H1 (cell line): ENCODE measurements around the gene GLCE. TPM values are rescaled to one million over a fixed set of nuclear protein-coding genes. Genes with fewer than 3 reads are reported as not detected.

ENCODE experiments used
- CBX5 ChIP-seq: fragments of 300-800, 300-1000 bp; sonication (generic); IDR thresholded peaks from 2 replicates; pipeline ENCODE4 v1.7.1; 2016; ENCODE audit warnings: antibody characterized with exemption, low read length, low read depth
- CEBPB ChIP-seq: IDR thresholded peaks from 2 replicates; pipeline ENCODE4 v1.6.1; 2012; ENCODE audit warnings: low read depth, low read length
- FOSL1 ChIP-seq: IDR thresholded peaks from 2 replicates; pipeline ENCODE4 v1.6.1; 2011; ENCODE audit warnings: mild to moderate bottlenecking, low read depth, low read length, moderate library complexity; ENCODE audit not compliant: insufficient read depth
- KDM1A ChIP-seq: fragments of 200-600, 300-600 bp; sonication (generic); IDR thresholded peaks from 2 replicates; pipeline ENCODE4 v1.7.1; 2016; ENCODE audit warnings: mild to moderate bottlenecking, low read length, borderline replicate concordance
- polyA plus RNA-seq, 7 experiments: library from polyadenylated mRNA; depleted of rRNA in 3 of 7; stranded (reverse) in 5 of 7; unstranded in 2 of 7; fragments of >200 nt in 5 of 7; fragments of 200-250 nt in 2 of 7; gene quantifications; 1 replicate in 5 of 7; 2 replicates in 1 of 7; 4 replicates in 1 of 7; pipeline versions ENCODE4 v1.2.1 to v1.2.3, GENCODE V29; 2011 to 2013; ENCODE audit warnings: missing spikeins in 2 of 7, mixed read lengths in 2 of 7
- total RNA-seq: library from RNA; stranded (reverse); fragmentation: NEBNext Ultra II Directional; extraction: Animal tissue kit (Norgen Biotek cat#: 25700); gene quantifications from 2 replicates; pipeline ENCODE4 v1.2.1, GENCODE V29; 2021
- TF ChIP-seq, protein P1 (sequence below): fragments of 300-600 bp; sonication (generic); IDR thresholded peaks from 2 replicates; pipeline ENCODE4 v1.7.1; 2012; ENCODE audit warnings: low read length, moderate library complexity, mild to moderate bottlenecking, inconsistent platforms; ENCODE audit not compliant: insufficient replicate concordance
- TF ChIP-seq, protein P2 (sequence below): IDR thresholded peaks from 2 replicates; pipeline ENCODE4 v1.6.1; 2012; ENCODE audit warnings: inconsistent platforms
- TF ChIP-seq, protein P3 (sequence below), 3 experiments: IDR thresholded peaks; 1 replicate in 2 of 3; 2 replicates in 1 of 3; pipeline versions ENCODE4 v1.5.1 to v1.6.1; 2011; ENCODE audit warnings: low read length in 3 of 3, mild to moderate bottlenecking in 3 of 3, inconsistent platforms in 2 of 3, low read depth in 1 of 3, moderate library complexity in 1 of 3; ENCODE audit not compliant: insufficient read depth in 1 of 3; ENCODE audit errors: control extremely low read depth in 1 of 3

Gene GLCE
- total and polyA plus RNA-seq, 2 of the 8 experiments (the other 6 are each of a cell fraction or from before 2014, with no cell fraction given): 17.1 to 22.7 TPM

DNA sequence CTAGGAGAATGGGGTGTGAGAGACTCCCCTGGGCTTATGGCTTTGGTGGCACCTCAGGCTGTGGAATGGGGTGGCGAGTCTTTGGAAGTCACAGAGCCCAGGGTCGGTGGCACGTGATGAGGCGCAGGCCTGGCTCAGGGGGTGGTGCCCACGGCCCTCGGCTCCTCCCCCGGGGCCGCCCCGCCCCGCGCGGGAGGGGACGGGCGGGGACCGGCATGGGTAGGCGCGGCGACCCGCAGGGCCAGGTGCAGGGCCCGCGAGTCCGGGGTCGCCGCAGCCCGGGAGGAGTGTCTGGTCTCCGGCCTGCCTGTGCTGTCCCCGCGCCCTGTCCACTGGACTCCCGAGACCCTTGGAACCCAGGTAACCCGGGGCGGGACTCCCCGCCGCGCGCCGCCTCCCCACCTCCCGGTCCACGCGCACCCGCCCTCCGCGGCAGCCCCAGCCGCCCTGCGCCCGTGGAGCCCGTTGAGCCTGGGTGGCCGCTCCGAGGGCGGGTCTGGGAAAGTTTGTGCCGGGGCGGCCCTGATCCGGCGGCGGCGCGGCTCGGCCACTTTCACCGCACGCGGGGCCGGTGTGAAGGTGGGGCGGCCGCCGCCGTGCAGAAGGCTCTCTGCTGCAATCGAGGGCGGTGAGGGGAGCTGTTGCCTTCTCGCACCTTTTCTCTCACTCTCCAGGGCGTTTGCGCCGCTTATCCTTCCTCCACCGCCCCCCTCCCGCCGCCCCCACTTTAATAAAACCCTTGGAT is 138.4 kb downstream of the GLCE start, which contains the start of gene PAQR5 (continued):
- no peak for TF ChIP-seq CBX5
- TF ChIP-seq, protein P1, sequence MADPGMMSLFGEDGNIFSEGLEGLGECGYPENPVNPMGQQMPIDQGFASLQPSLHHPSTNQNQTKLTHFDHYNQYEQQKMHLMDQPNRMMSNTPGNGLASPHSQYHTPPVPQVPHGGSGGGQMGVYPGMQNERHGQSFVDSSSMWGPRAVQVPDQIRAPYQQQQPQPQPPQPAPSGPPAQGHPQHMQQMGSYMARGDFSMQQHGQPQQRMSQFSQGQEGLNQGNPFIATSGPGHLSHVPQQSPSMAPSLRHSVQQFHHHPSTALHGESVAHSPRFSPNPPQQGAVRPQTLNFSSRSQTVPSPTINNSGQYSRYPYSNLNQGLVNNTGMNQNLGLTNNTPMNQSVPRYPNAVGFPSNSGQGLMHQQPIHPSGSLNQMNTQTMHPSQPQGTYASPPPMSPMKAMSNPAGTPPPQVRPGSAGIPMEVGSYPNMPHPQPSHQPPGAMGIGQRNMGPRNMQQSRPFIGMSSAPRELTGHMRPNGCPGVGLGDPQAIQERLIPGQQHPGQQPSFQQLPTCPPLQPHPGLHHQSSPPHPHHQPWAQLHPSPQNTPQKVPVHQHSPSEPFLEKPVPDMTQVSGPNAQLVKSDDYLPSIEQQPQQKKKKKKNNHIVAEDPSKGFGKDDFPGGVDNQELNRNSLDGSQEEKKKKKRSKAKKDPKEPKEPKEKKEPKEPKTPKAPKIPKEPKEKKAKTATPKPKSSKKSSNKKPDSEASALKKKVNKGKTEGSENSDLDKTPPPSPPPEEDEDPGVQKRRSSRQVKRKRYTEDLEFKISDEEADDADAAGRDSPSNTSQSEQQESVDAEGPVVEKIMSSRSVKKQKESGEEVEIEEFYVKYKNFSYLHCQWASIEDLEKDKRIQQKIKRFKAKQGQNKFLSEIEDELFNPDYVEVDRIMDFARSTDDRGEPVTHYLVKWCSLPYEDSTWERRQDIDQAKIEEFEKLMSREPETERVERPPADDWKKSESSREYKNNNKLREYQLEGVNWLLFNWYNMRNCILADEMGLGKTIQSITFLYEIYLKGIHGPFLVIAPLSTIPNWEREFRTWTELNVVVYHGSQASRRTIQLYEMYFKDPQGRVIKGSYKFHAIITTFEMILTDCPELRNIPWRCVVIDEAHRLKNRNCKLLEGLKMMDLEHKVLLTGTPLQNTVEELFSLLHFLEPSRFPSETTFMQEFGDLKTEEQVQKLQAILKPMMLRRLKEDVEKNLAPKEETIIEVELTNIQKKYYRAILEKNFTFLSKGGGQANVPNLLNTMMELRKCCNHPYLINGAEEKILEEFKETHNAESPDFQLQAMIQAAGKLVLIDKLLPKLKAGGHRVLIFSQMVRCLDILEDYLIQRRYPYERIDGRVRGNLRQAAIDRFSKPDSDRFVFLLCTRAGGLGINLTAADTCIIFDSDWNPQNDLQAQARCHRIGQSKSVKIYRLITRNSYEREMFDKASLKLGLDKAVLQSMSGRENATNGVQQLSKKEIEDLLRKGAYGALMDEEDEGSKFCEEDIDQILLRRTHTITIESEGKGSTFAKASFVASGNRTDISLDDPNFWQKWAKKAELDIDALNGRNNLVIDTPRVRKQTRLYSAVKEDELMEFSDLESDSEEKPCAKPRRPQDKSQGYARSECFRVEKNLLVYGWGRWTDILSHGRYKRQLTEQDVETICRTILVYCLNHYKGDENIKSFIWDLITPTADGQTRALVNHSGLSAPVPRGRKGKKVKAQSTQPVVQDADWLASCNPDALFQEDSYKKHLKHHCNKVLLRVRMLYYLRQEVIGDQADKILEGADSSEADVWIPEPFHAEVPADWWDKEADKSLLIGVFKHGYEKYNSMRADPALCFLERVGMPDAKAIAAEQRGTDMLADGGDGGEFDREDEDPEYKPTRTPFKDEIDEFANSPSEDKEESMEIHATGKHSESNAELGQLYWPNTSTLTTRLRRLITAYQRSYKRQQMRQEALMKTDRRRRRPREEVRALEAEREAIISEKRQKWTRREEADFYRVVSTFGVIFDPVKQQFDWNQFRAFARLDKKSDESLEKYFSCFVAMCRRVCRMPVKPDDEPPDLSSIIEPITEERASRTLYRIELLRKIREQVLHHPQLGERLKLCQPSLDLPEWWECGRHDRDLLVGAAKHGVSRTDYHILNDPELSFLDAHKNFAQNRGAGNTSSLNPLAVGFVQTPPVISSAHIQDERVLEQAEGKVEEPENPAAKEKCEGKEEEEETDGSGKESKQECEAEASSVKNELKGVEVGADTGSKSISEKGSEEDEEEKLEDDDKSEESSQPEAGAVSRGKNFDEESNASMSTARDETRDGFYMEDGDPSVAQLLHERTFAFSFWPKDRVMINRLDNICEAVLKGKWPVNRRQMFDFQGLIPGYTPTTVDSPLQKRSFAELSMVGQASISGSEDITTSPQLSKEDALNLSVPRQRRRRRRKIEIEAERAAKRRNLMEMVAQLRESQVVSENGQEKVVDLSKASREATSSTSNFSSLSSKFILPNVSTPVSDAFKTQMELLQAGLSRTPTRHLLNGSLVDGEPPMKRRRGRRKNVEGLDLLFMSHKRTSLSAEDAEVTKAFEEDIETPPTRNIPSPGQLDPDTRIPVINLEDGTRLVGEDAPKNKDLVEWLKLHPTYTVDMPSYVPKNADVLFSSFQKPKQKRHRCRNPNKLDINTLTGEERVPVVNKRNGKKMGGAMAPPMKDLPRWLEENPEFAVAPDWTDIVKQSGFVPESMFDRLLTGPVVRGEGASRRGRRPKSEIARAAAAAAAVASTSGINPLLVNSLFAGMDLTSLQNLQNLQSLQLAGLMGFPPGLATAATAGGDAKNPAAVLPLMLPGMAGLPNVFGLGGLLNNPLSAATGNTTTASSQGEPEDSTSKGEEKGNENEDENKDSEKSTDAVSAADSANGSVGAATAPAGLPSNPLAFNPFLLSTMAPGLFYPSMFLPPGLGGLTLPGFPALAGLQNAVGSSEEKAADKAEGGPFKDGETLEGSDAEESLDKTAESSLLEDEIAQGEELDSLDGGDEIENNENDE: no peak
- no peak for TF ChIP-seq CEBPB
- TF ChIP-seq, protein P2, sequence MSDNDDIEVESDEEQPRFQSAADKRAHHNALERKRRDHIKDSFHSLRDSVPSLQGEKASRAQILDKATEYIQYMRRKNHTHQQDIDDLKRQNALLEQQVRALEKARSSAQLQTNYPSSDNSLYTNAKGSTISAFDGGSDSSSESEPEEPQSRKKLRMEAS: peak; percentile 55
- TF ChIP-seq FOSL1: no peak
- TF ChIP-seq KDM1A: no peak
- TF ChIP-seq, protein P3, sequence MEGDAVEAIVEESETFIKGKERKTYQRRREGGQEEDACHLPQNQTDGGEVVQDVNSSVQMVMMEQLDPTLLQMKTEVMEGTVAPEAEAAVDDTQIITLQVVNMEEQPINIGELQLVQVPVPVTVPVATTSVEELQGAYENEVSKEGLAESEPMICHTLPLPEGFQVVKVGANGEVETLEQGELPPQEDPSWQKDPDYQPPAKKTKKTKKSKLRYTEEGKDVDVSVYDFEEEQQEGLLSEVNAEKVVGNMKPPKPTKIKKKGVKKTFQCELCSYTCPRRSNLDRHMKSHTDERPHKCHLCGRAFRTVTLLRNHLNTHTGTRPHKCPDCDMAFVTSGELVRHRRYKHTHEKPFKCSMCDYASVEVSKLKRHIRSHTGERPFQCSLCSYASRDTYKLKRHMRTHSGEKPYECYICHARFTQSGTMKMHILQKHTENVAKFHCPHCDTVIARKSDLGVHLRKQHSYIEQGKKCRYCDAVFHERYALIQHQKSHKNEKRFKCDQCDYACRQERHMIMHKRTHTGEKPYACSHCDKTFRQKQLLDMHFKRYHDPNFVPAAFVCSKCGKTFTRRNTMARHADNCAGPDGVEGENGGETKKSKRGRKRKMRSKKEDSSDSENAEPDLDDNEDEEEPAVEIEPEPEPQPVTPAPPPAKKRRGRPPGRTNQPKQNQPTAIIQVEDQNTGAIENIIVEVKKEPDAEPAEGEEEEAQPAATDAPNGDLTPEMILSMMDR (IDR thresholded peaks at IDR 0.05; ENCODE audit: control extremely low read depth in 1 of 3, insufficient read depth in 1 of 3, low read depth in 1 of 3, low read length in 3 of 3): no peak
